Measurements from ENCODE around the gene FUZ.

FUZ gene

DNA sequence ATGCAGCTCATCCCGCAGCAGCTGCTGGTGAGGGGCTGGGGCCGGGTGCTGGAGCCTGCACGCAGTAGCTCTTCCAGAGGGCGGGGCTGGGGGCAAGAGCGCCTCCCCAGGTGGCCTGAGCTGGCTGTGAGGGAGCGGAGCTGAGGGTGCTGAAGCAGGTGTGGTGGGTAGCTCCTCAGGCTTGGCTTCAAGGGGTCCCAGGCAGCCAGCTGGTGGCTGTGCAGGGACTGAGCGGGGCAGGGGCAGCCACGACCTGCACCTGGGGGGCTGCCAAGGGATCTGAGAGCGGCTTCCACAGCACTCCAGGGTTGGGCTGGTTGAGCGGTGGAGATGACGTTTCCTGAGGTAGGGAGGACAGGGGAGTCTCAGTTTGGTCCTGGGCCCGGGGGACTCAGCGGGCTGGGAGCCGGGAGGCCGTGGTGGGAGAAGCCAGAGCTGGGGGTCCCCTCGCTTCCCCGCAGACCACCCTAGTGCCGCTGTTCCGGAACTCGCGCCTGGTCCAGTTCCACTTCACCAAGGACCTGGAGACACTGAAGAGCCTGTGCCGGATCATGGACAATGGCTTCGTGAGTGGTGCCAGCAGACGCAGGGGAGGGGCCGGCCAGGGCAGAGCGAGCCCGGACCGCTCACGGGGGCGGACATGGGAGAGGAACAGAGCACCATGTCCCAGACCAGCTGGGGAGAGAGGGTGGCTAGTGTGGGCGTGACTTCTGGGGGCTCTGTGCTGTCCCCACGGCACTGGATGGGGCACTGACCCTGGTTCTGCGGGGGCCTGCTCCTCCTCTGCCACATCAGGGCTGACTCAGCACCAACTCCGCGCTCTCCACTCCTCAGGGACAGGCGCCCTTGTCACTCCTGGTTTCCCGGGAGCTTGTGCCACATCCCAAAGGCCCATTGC, 45.2 kb upstream of the FUZ start:
- Histone ChIP-seq H3K79me2 (ENCODE audit: insufficient read depth, low read length) (peaks cover 8% of the 10 kb centered on the region), H3K9me2 (ENCODE audit: low read depth, low read length) (no peaks in the 10 kb centered on the region), H3K4me3 (ENCODE audit: low read depth, low read length, poor library complexity, severe bottlenecking) (no peak overlapping the region), H3K36me3 (ENCODE audit: insufficient read depth, low read length) (peaks cover 85% of the 10 kb centered on the region), H3K9ac (ENCODE audit: low read length) (no peak overlapping the region), H3F3A (ENCODE audit: insufficient read depth, low read length) (no peaks in the 10 kb centered on the region), H4K20me1 (ENCODE audit: insufficient read depth, low read length) (no peaks in the 10 kb centered on the region), H3K4me2 (ENCODE audit: low read length) (no peak overlapping the region), H3K27ac (ENCODE audit: low read depth, low read length, poor library complexity, severe bottlenecking) (peak overlapping the region; percentile 66), H2AFZ (ENCODE audit: low read length) (no peak overlapping the region), H3K27me3 (ENCODE audit: insufficient read depth, low read length) (no peaks in the 10 kb centered on the region), H3K4me1 (ENCODE audit: insufficient read depth, low read length, severe bottlenecking) (peaks cover 37% of the 10 kb centered on the region), H3K9me3 (ENCODE audit: low read length) (no peaks in the 10 kb centered on the region)
- TF ChIP-seq EZH2 (IDR thresholded peaks at IDR 0.05; ENCODE audit: borderline replicate concordance, low read length) = no peak
- TF ChIP-seq, protein P1, sequence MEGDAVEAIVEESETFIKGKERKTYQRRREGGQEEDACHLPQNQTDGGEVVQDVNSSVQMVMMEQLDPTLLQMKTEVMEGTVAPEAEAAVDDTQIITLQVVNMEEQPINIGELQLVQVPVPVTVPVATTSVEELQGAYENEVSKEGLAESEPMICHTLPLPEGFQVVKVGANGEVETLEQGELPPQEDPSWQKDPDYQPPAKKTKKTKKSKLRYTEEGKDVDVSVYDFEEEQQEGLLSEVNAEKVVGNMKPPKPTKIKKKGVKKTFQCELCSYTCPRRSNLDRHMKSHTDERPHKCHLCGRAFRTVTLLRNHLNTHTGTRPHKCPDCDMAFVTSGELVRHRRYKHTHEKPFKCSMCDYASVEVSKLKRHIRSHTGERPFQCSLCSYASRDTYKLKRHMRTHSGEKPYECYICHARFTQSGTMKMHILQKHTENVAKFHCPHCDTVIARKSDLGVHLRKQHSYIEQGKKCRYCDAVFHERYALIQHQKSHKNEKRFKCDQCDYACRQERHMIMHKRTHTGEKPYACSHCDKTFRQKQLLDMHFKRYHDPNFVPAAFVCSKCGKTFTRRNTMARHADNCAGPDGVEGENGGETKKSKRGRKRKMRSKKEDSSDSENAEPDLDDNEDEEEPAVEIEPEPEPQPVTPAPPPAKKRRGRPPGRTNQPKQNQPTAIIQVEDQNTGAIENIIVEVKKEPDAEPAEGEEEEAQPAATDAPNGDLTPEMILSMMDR (IDR thresholded peaks at IDR 0.05; ENCODE audit: low read length) = peak; percentile 41; the same call in 1 of the 2 replicates

DNA sequence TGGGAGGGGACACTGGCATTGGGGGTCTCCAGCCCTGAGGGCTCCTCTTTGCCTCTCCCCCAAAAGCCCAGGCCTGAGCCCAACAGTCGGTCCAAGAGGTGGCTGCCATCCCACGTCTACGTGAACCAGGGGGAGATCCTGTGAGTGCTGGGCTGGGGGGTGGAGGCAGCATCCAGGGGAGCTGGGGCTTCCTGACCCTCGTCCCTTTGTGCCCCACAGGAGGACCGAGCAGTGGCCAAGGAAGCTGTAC, 44.7 kb upstream of the FUZ start:
- H3F3A ChIP-seq (ENCODE audit: insufficient read depth, low read length) = no peaks in the 10 kb centered on the region
- H3K79me2 ChIP-seq (ENCODE audit: insufficient read depth, low read length) = peaks cover 14% of the 10 kb centered on the region
- H4K20me1 ChIP-seq (ENCODE audit: insufficient read depth, low read length) = no peaks in the 10 kb centered on the region
- peaks cover 79% of the 10 kb centered on the region for H3K36me3 ChIP-seq (ENCODE audit: insufficient read depth, low read length)
- no peak overlapping the region; the same call in 1 of the 2 replicates for H3K9ac ChIP-seq (ENCODE audit: low read length)
- no peak overlapping the region for H3K4me2 ChIP-seq (ENCODE audit: low read length)
- H3K9me3 ChIP-seq (ENCODE audit: low read length) = no peaks in the 10 kb centered on the region
- peaks cover 40% of the 10 kb centered on the region for H3K4me1 ChIP-seq (ENCODE audit: insufficient read depth, low read length, severe bottlenecking)
- no peaks in the 10 kb centered on the region for H3K27me3 ChIP-seq (ENCODE audit: insufficient read depth, low read length)
- H2AFZ ChIP-seq (ENCODE audit: low read length) = no peak overlapping the region
- TF ChIP-seq, protein P1 (IDR thresholded peaks at IDR 0.05; ENCODE audit: low read length) = no peak
- TF ChIP-seq EZH2 (IDR thresholded peaks at IDR 0.05; ENCODE audit: borderline replicate concordance, low read length) = no peak
- peak overlapping the region; percentile 66 for H3K27ac ChIP-seq (ENCODE audit: low read depth, low read length, poor library complexity, severe bottlenecking)
- no peaks in the 10 kb centered on the region for H3K9me2 ChIP-seq (ENCODE audit: low read depth, low read length)
- H3K4me3 ChIP-seq (ENCODE audit: low read depth, low read length, poor library complexity, severe bottlenecking) = no peak overlapping the region

- Histone ChIP-seq H3K36me3 (ENCODE audit: insufficient read depth, low read length) (peaks cover 78% of the 10 kb centered on the region), H3K4me1 (ENCODE audit: insufficient read depth, low read length, severe bottlenecking) (peaks cover 45% of the 10 kb centered on the region), H3F3A (ENCODE audit: insufficient read depth, low read length) (no peaks in the 10 kb centered on the region), H4K20me1 (ENCODE audit: insufficient read depth, low read length) (no peaks in the 10 kb centered on the region), H3K27me3 (ENCODE audit: insufficient read depth, low read length) (no peaks in the 10 kb centered on the region), H3K4me3 (ENCODE audit: low read depth, low read length, poor library complexity, severe bottlenecking) (no peak overlapping the region), H3K4me2 (ENCODE audit: low read length) (no peak overlapping the region), H3K27ac (ENCODE audit: low read depth, low read length, poor library complexity, severe bottlenecking) (peak overlapping the region; percentile 66), H3K9me2 (ENCODE audit: low read depth, low read length) (no peaks in the 10 kb centered on the region), H3K79me2 (ENCODE audit: insufficient read depth, low read length) (peaks cover 19% of the 10 kb centered on the region), H3K9me3 (ENCODE audit: low read length) (no peaks in the 10 kb centered on the region), H2AFZ (ENCODE audit: low read length) (no peak overlapping the region), H3K9ac (ENCODE audit: low read length) (no peak overlapping the region; the same call in 1 of the 2 replicates)
- TF ChIP-seq, protein P1 (IDR thresholded peaks at IDR 0.05; ENCODE audit: low read length) = no peak
- TF ChIP-seq EZH2 (IDR thresholded peaks at IDR 0.05; ENCODE audit: borderline replicate concordance, low read length) = no peak
Observed at GRCh38 chr19:49857061-49857837, 44.2 kb upstream of the FUZ start.

Data from OCI-LY1 (cell line).